GM12891 (cell line): ENCODE data around the gene RBM20.

Experiments
- PAX5 ChIP-seq: IDR thresholded peaks from 2 replicates; pipeline ENCODE4 v1.6.1; 2011; ENCODE audit warnings: low read length, moderate library complexity, mild to moderate bottlenecking; ENCODE audit not compliant: insufficient read depth, severe bottlenecking
- POLR2A ChIP-seq: IDR thresholded peaks from 2 replicates; pipeline ENCODE4 v1.6.1; 2011; ENCODE audit warnings: low read depth, low read length, control low read depth
- POLR2AphosphoS5 ChIP-seq: IDR thresholded peaks from 2 replicates; pipeline ENCODE4 v1.6.1; 2011; ENCODE audit warnings: low read depth, low read length, control low read depth
- POU2F2 ChIP-seq: IDR thresholded peaks from 2 replicates; pipeline ENCODE4 v1.6.1; 2011; ENCODE audit warnings: low read depth, mild to moderate bottlenecking, control low read depth, low read length, moderate library complexity
- SPI1 ChIP-seq: IDR thresholded peaks from 2 replicates; pipeline ENCODE4 v1.6.1; 2011; ENCODE audit warnings: low read depth, low read length, control low read depth
- TAF1 ChIP-seq: IDR thresholded peaks from 2 replicates; pipeline ENCODE4 v1.6.1; 2011; ENCODE audit warnings: low read depth, low read length, control low read depth

GRCh38 chr10:110881247-110881646 is 237.1 kb downstream of the RBM20 start:
- TF ChIP-seq POLR2A (no peak), TAF1 (no peak), POLR2AphosphoS5 (no peak), PAX5 (no peak), POU2F2 (no peak), SPI1 (no peak)
